Stimulated activated CD8-positive, alpha-beta memory T cell treated with anti-CD3 and anti-CD28 coated beads, Interleukin-4, amount 100 ng/mL, for 1 hour (primary cell): Measurements from ENCODE around the gene MTERF2.
A peak's percentile ranks its signal among the peaks of the same experiment; 100 is the strongest.

Source experiments
- DNase-seq, 2 donors: peaks; one replicate each; pipeline ENCODE4 v3.0.0-alpha.2; 2020; ENCODE audit warnings: low read depth in 2 of 2, low spot score in 1 of 2

Gene MTERF2

DNA sequence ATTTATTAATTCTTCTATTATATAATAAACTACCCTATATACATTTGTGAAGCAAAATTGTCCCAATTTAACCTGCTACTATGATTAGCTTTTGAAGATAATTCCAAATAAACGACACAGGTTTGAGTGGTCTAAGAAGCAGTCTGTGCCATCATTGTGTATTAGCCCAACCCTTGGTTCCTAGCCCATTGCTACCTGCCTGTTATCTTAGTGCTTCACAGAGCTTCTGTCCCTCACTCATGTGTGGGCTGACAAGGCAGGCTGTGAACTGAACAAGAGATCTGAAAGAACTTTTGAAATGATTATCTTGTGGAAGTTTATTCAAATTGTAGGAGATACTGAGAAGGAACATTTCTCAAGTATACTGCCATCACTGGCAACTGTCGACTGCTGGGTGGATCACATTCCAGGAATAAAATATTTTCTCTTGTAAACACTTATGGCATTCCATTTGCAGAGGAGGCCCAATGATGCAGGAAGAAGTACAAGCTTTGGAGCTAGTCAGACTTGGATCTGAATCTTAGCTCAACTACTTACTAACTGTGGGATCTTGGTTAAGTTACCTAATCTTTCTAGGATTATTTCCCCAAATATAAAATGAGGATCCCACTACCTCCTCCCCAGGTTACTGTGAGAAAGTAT lies 7.8 kb upstream of the MTERF2 start:
- no peak for DNase-seq

- no peak for DNase-seq
These were observed 900 bp upstream of the MTERF2 start for GRCh38 chr12:106987846-106988245.

DNA sequence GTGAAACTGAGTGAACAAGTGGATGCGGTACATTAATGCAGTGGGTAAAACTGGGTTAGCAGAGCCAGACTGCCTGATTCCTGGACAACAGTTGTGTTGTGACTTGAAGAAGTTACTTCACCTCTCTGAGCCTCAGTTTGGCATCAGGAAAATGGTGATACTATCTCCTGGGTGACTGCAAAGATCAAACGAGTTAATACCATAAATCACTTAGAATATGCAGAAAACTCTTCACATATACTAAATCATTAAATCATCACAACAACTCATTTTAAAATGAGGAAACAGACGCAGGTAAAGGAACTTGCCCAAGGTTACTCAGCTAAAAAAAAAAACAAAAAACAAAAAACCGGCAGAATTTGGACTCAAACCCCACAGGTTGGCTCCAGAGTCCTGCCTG lies 811 bp downstream of the MTERF2 start:
- DNase-seq = no peak

DNA sequence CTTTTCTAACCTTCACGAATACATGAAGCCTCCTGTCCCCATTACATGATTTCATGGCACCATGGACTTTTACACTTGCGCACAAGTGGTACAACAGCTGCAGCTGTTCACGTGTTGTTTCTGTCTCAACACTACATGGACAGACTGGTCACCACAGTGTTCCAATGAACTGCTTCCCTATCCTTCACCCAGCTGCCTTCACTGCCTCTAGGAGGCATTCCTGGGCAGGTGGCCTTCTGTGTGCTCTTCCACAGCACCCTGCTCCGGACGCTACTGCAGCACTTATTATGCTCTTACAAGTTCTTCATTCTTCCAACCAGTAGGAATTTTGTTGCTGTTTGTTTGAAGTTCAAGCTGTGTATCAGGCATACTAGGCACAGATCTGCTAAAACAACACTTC lies 1.5 kb downstream of the MTERF2 start:
- DNase-seq = no peak

GRCh38 chr12:106984588-106985137 lies 2.3 kb downstream of the MTERF2 start:
- no peak for DNase-seq

- DNase-seq = no peak
These were observed 4.7 kb downstream of the MTERF2 start for GRCh38 chr12:106982229-106982628.

DNA sequence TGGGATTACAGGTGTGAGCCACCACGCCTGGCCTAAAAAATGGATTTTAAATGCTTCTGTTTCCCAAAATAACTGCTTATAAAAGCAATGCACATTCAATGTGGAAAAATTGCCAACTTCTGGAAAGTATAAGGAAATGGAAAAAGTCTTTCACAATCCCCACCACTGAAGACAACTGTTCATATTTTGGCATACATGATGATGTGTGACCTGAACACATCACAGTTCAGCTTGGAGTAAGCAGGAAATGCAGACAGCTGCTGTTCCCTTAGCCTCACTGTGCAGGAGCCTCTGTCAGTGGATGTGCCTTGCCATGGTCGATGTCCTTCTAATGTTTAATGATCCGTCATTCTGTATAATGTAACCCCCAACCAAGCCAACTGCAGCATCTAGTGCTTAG lies 5.2 kb downstream of the MTERF2 start:
- DNase-seq = no peak

DNA sequence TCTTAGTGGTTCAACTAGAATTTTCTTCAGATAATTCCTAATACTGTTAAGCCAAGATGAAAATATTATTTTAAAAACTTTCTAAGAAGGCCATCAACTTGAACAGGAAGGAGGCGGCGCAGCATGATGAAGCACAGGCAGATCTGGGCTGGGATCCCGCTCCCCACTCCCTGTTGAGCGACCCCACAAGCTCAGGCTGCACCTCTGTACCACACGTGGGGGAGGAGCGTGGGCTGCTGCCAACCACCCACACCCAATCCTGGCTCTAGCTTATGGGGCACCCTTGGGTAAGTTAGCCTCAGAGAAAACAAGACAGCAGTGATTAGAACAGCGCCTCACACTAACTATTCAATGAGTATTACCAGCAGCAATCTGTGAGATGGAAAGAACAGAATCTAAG lies 6.0 kb downstream of the MTERF2 start:
- no peak for DNase-seq

DNA sequence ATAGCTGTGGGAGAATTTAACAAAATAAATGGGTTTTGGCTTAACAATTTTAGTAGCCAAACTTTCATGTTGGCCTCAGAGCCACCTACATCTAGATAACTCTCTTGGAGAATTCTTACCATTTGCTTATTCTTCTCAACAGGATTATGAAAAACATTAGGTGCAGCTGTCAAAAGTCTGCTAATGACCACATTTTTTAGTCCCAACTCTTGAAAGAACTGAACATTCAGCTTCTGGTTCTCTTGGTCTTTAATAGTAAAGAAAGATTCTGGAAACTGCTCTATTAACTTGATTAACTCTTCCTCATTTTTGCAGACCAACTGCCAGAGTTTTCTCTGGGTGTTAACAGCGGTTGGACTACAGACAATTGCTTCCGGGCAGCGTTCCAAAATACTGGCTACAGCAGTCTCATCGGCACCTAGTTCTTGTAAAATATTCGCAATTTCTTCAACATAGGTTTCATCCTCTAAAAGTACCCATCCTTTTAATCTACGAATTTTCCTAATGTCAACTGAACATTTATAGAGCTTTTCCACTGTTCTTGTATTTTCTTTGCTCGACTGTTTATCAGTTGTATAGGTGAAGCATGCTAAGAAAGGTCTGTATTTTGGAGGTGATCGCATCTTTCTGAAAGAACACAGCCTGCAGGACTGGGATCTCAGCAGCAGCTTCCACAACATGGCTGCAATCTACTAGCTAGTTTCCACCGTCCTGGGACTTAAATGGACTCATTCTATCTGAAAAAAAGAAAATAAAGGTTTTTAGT lies 8.7 kb downstream of the MTERF2 start:
- no peak for DNase-seq

GRCh38 chr12:106976668-106977067 lies 10.3 kb downstream of the MTERF2 start:
- no peak for DNase-seq

- DNase-seq = no peak
These were observed 10.8 kb downstream of the MTERF2 start for GRCh38 chr12:106975993-106976658.

- DNase-seq = no peak
These were observed 11.8 kb downstream of the MTERF2 start for GRCh38 chr12:106975098-106975497.

GRCh38 chr12:106974511-106974910 lies 12.4 kb downstream of the MTERF2 start:
- no peak for DNase-seq

- no peak for DNase-seq
These were observed 13.4 kb downstream of the MTERF2 start for GRCh38 chr12:106973545-106973944.

- DNase-seq = no peak
These were observed 15.9 kb downstream of the MTERF2 start for GRCh38 chr12:106971065-106971464.

DNA sequence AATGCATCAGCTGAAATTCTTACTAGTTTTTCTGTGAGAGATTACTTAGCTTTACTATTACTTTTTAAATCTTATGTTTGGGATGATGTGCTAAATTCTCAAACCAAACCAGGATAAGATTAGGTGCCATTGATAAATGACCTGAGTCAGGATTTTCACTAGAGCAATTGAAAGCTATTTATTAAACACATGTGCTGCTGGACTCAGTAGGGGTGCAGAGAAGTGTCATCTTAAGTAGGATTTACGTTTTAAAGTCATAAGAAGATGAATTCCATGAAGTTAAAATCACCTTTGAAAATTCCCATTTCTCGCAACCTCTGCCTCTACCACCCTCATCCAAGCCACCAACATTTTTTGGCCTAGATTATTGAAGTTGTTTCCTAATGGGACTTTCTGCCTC lies 22.4 kb downstream of the MTERF2 start:
- no peak for DNase-seq

DNA sequence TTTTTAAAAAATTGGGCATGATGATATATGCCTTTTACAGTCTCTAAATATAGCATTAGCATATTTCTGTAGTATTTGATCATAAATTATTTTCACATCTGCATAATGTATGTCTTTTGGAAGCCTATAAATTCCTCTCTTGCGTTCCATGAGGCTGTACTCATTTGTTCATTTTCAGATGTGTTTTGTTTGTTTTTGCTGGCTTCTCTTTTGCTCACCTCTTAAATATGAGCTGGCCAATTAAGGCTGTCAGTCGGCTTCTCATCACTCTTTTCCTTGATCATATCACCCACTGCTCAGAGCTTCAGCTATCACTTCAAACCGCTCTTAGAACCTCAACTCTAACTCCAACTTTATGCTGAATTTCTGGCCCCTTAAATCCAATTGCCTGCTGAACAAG lies 24.7 kb downstream of the MTERF2 start:
- no peak for DNase-seq

DNA sequence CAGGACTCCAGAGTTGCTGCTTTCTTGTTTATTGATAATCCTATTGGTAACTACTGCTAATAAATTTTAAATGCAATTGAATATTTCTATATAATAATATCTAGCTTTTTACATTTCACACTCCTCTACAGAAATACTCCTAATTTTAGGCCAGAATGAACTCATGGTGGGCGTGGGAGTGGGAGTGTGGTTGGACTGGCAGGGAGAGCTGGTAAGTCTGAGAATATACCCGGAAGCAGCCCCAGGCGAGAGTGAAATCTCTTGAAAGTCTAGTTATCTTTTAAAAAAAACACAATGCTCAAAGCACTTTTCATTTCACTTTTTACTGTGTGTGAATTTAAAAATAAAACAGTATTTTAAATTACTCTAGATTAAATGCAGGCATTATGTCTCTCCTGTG lies 26.5 kb downstream of the MTERF2 start:
- DNase-seq = no peak

DNA sequence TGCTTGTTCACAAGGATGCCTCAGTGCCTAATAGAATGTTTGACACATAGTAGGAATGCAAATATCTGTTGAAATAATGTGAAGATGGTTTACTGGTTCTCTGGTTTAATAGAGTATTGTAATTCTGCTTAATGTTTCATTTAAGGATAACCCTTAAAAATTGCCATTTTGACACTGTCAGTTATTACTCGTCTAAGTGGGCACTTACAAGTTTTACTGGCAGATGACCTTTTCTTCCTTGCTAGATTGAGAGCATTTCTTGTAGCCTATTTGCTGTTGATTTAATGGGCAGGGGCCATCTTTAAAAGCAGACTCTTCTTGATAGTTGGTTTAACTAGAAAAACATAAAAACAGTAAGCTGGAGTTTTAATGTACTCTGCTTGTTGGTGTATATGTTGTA lies 29.4 kb downstream of the MTERF2 start:
- no peak for DNase-seq

DNA sequence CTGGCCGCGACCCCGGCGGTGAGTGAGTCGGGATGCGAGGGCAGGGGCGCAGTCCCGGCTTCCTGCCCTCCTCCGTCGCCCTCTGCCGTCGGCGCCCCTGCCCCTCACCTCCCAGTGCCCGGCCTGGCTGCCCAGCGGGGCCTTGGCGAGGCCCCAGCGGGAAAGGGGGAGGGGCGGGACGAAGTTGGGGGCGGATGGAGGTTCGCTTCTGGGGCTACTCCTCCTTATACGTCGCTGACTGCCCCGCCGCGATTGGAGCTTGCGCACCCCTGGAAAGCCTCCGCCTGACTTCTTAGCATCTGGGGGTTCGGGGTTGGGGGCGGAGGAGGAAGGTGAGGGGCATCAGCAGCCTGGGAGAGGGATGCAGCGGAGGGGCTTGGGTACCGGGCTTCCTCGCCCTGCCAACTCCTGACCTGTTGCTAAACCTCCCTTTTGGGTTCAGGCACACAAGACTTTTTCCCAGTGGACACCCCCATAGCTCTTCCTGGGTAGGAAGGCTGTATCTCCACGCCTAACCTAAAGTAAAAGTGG lies 30.8 kb downstream of the MTERF2 start:
- peak; percentile 10 to 21 for DNase-seq

- DNase-seq = peak; percentile 64 to 86
These were observed 31.4 kb downstream of the MTERF2 start, which contains the start of gene TMEM263 for GRCh38 chr12:106955377-106956047. TSS of gene TMEM263 (plus strand) at chr12:106955907. CDS start at chr12:106967117, 11,210 bp downstream.
